ENCODE results near the gene DNM2.
"Not testable (repeated sequence)": the region's sequence is repeated elsewhere in the genome, so short reads cannot be mapped to it uniquely, and the experiment has no call there.

The DNM2 gene

DNA sequence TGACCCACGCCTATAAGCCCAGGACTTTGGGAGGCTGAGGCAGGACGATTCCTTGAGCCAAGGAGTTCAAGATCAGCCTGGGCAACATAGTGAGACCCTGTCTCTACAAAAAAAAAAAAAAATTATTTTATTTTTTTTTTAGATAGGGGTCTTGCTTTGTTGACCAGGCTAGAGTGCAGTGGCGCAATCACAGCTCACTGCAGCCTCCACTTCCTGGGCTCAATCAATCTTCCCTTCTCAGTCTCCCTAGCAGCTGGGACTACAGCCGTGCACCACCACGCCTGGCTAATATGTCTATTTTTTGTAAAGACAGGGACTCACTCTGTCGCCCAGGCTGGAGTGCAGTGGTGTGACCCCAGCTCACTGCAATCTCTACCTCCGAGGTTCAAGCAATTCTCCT is 135.1 kb downstream of the DNM2 start:
- no peak overlapping the region for H3K4me3 ChIP-seq (replicated peaks; ENCODE audit: insufficient read depth, low read length)
- H3K27ac ChIP-seq (replicated peaks), result no peak overlapping the region
- no peak for DNase-seq (ENCODE audit: low read depth in 1 of 2, low spot score in 1 of 2)
- no peaks in the 10 kb centered on the region for H3K27me3 ChIP-seq (ENCODE audit: insufficient read depth, poor library complexity, severe bottlenecking)
- no peak for TF ChIP-seq SPI1 (IDR thresholded peaks at IDR 0.05; ENCODE audit: borderline replicate concordance, low read depth)
- TF ChIP-seq, protein P1, sequence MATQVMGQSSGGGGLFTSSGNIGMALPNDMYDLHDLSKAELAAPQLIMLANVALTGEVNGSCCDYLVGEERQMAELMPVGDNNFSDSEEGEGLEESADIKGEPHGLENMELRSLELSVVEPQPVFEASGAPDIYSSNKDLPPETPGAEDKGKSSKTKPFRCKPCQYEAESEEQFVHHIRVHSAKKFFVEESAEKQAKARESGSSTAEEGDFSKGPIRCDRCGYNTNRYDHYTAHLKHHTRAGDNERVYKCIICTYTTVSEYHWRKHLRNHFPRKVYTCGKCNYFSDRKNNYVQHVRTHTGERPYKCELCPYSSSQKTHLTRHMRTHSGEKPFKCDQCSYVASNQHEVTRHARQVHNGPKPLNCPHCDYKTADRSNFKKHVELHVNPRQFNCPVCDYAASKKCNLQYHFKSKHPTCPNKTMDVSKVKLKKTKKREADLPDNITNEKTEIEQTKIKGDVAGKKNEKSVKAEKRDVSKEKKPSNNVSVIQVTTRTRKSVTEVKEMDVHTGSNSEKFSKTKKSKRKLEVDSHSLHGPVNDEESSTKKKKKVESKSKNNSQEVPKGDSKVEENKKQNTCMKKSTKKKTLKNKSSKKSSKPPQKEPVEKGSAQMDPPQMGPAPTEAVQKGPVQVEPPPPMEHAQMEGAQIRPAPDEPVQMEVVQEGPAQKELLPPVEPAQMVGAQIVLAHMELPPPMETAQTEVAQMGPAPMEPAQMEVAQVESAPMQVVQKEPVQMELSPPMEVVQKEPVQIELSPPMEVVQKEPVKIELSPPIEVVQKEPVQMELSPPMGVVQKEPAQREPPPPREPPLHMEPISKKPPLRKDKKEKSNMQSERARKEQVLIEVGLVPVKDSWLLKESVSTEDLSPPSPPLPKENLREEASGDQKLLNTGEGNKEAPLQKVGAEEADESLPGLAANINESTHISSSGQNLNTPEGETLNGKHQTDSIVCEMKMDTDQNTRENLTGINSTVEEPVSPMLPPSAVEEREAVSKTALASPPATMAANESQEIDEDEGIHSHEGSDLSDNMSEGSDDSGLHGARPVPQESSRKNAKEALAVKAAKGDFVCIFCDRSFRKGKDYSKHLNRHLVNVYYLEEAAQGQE (IDR thresholded peaks at IDR 0.05; ENCODE audit: insufficient replicate concordance, low read depth), result no peak

DNA sequence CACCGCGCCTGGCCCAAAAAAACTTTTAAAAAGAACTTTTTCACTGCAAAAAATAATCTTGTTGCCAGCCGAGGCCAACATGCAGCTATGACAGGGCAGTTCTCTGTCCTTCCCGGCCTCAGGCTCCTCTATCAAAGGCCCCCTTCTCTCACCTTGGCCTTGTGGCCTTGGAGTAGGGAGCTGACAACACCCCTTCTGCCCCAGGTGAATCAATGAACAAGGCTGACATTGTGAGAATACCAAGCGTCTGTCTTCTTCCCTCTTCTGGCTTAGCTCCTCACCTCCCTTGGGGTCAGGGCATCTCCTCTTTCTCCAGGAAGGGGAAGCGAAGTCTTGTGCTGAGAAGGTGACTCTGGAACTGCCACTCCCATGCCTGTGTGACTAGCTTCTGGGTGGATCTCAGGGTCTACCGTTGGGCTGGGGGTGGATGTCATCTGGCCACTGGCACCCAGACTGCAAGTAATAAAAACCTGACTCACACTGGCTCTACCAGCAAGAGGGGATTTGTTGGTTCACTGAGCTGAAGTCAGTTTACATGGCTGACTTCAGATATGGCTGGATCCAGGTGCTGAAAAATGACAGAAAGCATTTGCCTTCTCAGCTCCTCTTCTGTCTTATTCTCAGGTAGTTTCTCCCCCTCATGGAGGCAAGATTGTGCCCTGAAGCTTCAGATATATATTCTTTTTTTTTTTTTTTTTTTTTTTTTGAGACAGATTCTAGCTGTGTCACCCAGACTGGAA is 136.6 kb downstream of the DNM2 start:
- no peak for DNase-seq (ENCODE audit: low read depth in 1 of 2, low spot score in 1 of 2)
- H3K27ac ChIP-seq (replicated peaks), result no peak overlapping the region
- H3K4me3 ChIP-seq (replicated peaks; ENCODE audit: insufficient read depth, low read length), result no peak overlapping the region
- H3K27me3 ChIP-seq (ENCODE audit: insufficient read depth, poor library complexity, severe bottlenecking), result no peaks in the 10 kb centered on the region
- TF ChIP-seq POLR2AphosphoS5 (IDR thresholded peaks at IDR 0.05; ENCODE audit: low read depth) (no peak), GABPA (IDR thresholded peaks at IDR 0.05; ENCODE audit: low read depth) (no peak), SPI1 (IDR thresholded peaks at IDR 0.05; ENCODE audit: borderline replicate concordance, low read depth) (no peak)
- TF ChIP-seq, protein P2, sequence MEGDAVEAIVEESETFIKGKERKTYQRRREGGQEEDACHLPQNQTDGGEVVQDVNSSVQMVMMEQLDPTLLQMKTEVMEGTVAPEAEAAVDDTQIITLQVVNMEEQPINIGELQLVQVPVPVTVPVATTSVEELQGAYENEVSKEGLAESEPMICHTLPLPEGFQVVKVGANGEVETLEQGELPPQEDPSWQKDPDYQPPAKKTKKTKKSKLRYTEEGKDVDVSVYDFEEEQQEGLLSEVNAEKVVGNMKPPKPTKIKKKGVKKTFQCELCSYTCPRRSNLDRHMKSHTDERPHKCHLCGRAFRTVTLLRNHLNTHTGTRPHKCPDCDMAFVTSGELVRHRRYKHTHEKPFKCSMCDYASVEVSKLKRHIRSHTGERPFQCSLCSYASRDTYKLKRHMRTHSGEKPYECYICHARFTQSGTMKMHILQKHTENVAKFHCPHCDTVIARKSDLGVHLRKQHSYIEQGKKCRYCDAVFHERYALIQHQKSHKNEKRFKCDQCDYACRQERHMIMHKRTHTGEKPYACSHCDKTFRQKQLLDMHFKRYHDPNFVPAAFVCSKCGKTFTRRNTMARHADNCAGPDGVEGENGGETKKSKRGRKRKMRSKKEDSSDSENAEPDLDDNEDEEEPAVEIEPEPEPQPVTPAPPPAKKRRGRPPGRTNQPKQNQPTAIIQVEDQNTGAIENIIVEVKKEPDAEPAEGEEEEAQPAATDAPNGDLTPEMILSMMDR (IDR thresholded peaks at IDR 0.05; ENCODE audit: insufficient read depth, low read length), result no peak
- TF ChIP-seq, protein P1 (IDR thresholded peaks at IDR 0.05; ENCODE audit: insufficient replicate concordance, low read depth), result no peak

DNA sequence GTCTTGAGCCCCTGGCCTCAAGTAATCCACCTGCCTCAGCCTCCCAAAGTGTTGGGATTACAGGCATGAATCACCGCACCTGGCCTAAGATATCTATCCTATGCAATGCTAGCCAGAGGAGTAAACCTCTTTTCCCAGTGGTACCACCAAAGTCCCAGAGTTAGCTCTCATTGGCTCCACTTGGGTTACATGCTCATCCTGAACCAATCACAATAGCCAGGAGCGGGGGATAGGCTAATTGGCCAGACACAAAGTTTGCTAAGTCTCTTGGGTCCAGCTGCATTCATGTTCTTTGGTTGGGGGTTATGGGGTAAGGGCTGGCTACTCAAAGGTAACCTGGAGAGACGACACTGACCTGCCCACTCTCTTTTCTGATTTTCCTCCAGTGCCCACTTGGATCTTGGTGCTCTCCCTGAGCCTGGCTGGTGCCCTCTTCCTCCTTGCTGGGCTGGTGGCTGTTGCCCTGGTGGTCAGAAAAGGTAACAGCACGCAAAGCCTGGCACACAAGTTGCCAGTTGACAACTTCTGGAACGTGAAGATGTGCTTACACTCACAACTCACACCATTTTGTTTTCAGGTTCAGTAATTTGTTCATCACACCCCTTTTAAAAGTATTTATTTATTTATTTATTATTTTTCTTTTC is 138.1 kb downstream of the DNM2 start:
- Histone ChIP-seq H3K4me3 (replicated peaks; ENCODE audit: insufficient read depth, low read length) (no peak overlapping the region), H3K27ac (replicated peaks) (no peak overlapping the region), H3K27me3 (ENCODE audit: insufficient read depth, poor library complexity, severe bottlenecking) (no peaks in the 10 kb centered on the region)
- no peak for TF ChIP-seq POLR2AphosphoS5 (IDR thresholded peaks at IDR 0.05; ENCODE audit: low read depth)
- TF ChIP-seq, protein P1 (IDR thresholded peaks at IDR 0.05; ENCODE audit: insufficient replicate concordance, low read depth), result no peak
- TF ChIP-seq, protein P2 (IDR thresholded peaks at IDR 0.05; ENCODE audit: insufficient read depth, low read length), result peak; percentile 71
- peak in 1 of 2 experiments; percentile 55 for DNase-seq (ENCODE audit: low read depth in 1 of 2, low spot score in 1 of 2)

DNA sequence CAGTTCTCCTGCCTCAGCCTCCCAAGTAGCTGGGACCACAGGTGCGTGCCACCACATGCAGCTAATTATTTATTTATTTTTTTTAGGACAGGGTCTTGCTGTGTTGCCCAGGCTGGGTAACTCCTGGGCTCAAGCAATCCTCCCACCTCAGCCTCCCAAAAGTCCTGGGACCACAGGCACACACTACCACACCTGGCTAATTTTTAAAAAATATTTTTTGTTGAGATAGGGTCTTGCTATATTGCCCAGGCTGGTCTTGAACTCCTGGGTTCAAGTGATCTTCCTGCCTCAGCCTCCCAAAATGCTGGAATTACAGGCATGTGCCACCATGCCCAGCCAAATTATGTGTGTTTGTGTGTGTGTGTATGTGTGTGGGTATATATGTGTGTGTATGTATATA is 139.0 kb downstream of the DNM2 start:
- H3K4me3 ChIP-seq (replicated peaks; ENCODE audit: insufficient read depth, low read length); H3K27me3 ChIP-seq (ENCODE audit: insufficient read depth, poor library complexity, severe bottlenecking); H3K27ac ChIP-seq (replicated peaks); DNase-seq (ENCODE audit: low read depth in 1 of 2, low spot score in 1 of 2): not testable (repeated sequence)
